ENCODE data around the gene USH1C. TPM values are rescaled to one million over a fixed set of nuclear protein-coding genes. Genes with fewer than 3 reads are reported as not detected.

The USH1C gene
- total RNA-seq, 2 donors from 2014 or later = 0.68 TPM; not detected in 1

GRCh38 chr11:17477361-17477760, 66.9 kb downstream of the USH1C start:
- Histone ChIP-seq H3K27ac (no peak overlapping the region), H3K27me3 (replicated peaks; ENCODE audit: insufficient read depth) (no peaks in the 10 kb centered on the region), H3K4me3 (no peak overlapping the region), H3K4me1 (ENCODE audit: control insufficient read depth in 1 of 2, low read depth in 2 of 2) (peaks cover 0 to 6% of the 10 kb centered on the region in 2 donors), H3K36me3 (no peaks in the 10 kb centered on the region), H3K9me3 (no peaks in the 10 kb centered on the region)
- no peak for DNase-seq (ENCODE audit: low spot score)
- no peak for ATAC-seq (ENCODE audit: insufficient number of reproducible peaks, low FRiP score, low read depth)
- no peak for TF ChIP-seq CTCF (IDR thresholded peaks at IDR 0.05)

- Histone ChIP-seq H3K4me1 (ENCODE audit: control insufficient read depth in 1 of 2, low read depth in 2 of 2) (peaks cover 0 to 6% of the 10 kb centered on the region in 2 donors), H3K4me3 (no peak overlapping the region), H3K36me3 (no peaks in the 10 kb centered on the region), H3K27ac (no peak overlapping the region), H3K9me3 (no peaks in the 10 kb centered on the region), H3K27me3 (replicated peaks; ENCODE audit: insufficient read depth) (no peaks in the 10 kb centered on the region)
- ATAC-seq (ENCODE audit: insufficient number of reproducible peaks, low FRiP score, low read depth) = no peak
- no peak for DNase-seq (ENCODE audit: low spot score)
- TF ChIP-seq CTCF (IDR thresholded peaks at IDR 0.05) = no peak
Measured at GRCh38 chr11:17477084-17477333, 67.2 kb downstream of the USH1C start.

GRCh38 chr11:17476317-17477083, 67.7 kb downstream of the USH1C start, which contains the start of gene ABCC8:
ABCC8 (minus strand) TSS chr11:17476845; CDS start chr11:17476776, 69 bp downstream.
- no peaks in the 10 kb centered on the region for H3K27me3 ChIP-seq (replicated peaks; ENCODE audit: insufficient read depth)
- no peak for ATAC-seq (ENCODE audit: insufficient number of reproducible peaks, low FRiP score, low read depth)
- DNase-seq (ENCODE audit: low spot score) = no peak
- no peak within 1 kb of the TSS for H3K27ac ChIP-seq
- no peak for TF ChIP-seq CTCF (IDR thresholded peaks at IDR 0.05)
- H3K9me3 ChIP-seq = no peaks in the 10 kb centered on the region
- peaks cover 0 to 6% of the 10 kb centered on the region in 2 donors for H3K4me1 ChIP-seq (ENCODE audit: control insufficient read depth in 1 of 2, low read depth in 2 of 2)
- no peaks in the 10 kb centered on the region for H3K36me3 ChIP-seq
- H3K4me3 ChIP-seq = peak within 1 kb of the TSS; percentile 41

- H3K9me3 ChIP-seq = no peaks in the 10 kb centered on the region
- no peak for DNase-seq (ENCODE audit: low spot score)
- no peaks in the 10 kb centered on the region for H3K27me3 ChIP-seq (replicated peaks; ENCODE audit: insufficient read depth)
- TF ChIP-seq CTCF (IDR thresholded peaks at IDR 0.05) = no peak
- H3K27ac ChIP-seq = no peak overlapping the region
- peaks cover 0 to 6% of the 10 kb centered on the region in 2 donors for H3K4me1 ChIP-seq (ENCODE audit: control insufficient read depth in 1 of 2, low read depth in 2 of 2)
- H3K4me3 ChIP-seq = no peak overlapping the region
- no peaks in the 10 kb centered on the region for H3K36me3 ChIP-seq
- ATAC-seq (ENCODE audit: insufficient number of reproducible peaks, low FRiP score, low read depth) = no peak
Measured at GRCh38 chr11:17475666-17476316, 68.4 kb downstream of the USH1C start.

- ATAC-seq (ENCODE audit: insufficient number of reproducible peaks, low FRiP score, low read depth) = no peak
- H3K27ac ChIP-seq = no peak overlapping the region
- no peak overlapping the region for H3K4me3 ChIP-seq
- no peaks in the 10 kb centered on the region for H3K9me3 ChIP-seq
- peaks cover 0 to 6% of the 10 kb centered on the region in 2 donors for H3K4me1 ChIP-seq (ENCODE audit: control insufficient read depth in 1 of 2, low read depth in 2 of 2)
- no peak for TF ChIP-seq CTCF (IDR thresholded peaks at IDR 0.05)
- H3K36me3 ChIP-seq = no peaks in the 10 kb centered on the region
- no peaks in the 10 kb centered on the region for H3K27me3 ChIP-seq (replicated peaks; ENCODE audit: insufficient read depth)
- DNase-seq (ENCODE audit: low spot score) = no peak
Measured at GRCh38 chr11:17473071-17473744, 71.0 kb downstream of the USH1C start.
